K562 (cell line): ENCODE measurements around the gene INPP4B. TPM values are rescaled to one million over a fixed set of nuclear protein-coding genes. Genes with fewer than 3 reads are reported as not detected.

Experiments
- ATAC-seq: fragments of 200-7000 bp; cut with Tn5 transposase; 3 replicates; pipeline ENCODE4 v1.9.1; 2020; ENCODE audit warnings: moderate library complexity
- BruUV-seq: library from RNA; stranded (reverse); fragments of 400-500 nt; replicated peaks from 2 replicates; lab custom pipeline; 2021; lab: Mats Ljungman, UMichigan
- CTCF ChIA-PET: fragments of 300-600 bp; formaldehyde crosslinking; extraction: SDS; loops from one replicate; lab custom pipeline; 2021; ENCODE audit warnings: low intra/inter-chr PET ratio; lab: Yijun Ruan, JAX
- POLR2A ChIA-PET: fragments of 300-600, 350-650 bp; sonication (Branson Sonifier 250); formaldehyde crosslinking; extraction: SDS; loops from one replicate; lab custom pipeline; 2021; ENCODE audit warnings: antibody characterized with exemption, inconsistent platforms; lab: Yijun Ruan, JAX
- DNase-seq, 4 experiments: peaks; one replicate each; pipeline versions ENCODE4 v3.0.0 to v3.0.0-alpha.2; 2011 to 2018; ENCODE audit warnings: low spot score in 3 of 4, mixed read lengths in 3 of 4; ENCODE audit errors: extremely low read depth in 1 of 4
- FAIRE-seq: peaks from 2 replicates; lab custom pipeline; 2011; peaks lifted over from hg19 to GRCh38; lab: Jason Lieb, UNC
- H2AFZ ChIP-seq: 2 replicates; pipeline ENCODE4 v1.6.0; 2011; ENCODE audit warnings: low read depth, low read length, control low read depth, inconsistent platforms
- H3K27ac ChIP-seq: fragments of 200-600 bp; 3 replicates; pipeline ENCODE4 v1.8.0; 2011; ENCODE audit warnings: low read depth, mild to moderate bottlenecking, control low read depth, inconsistent platforms, low read length, moderate library complexity, mixed read lengths; ENCODE audit errors: extremely low read depth
- H3K27me3 ChIP-seq, 2 experiments: fragments of 300-600 bp in 1 of 2; 2 replicates in 1 of 2; 3 replicates in 1 of 2; pipeline versions ENCODE4 v1.6.0 to v1.8.0; 2011; ENCODE audit warnings: inconsistent platforms in 2 of 2, low read length in 2 of 2, mild to moderate bottlenecking in 1 of 2, mixed read lengths in 1 of 2, moderate library complexity in 1 of 2; ENCODE audit not compliant: control insufficient read depth in 2 of 2, insufficient read depth in 2 of 2
- H3K36me3 ChIP-seq: fragments of 300-600 bp; 3 replicates; pipeline ENCODE4 v1.8.0; 2011; ENCODE audit warnings: mild to moderate bottlenecking, low read length, inconsistent platforms; ENCODE audit not compliant: control insufficient read depth, insufficient read depth
- H3K4me1 ChIP-seq, 2 experiments: fragments of 200-600 bp in 1 of 2; replicated peaks in 1 of 2; 2 replicates in 1 of 2; 3 replicates in 1 of 2; pipeline versions ENCODE4 v1.5.1 to v1.8.0; 2011; ENCODE audit warnings: inconsistent platforms in 2 of 2, low read length in 2 of 2, mild to moderate bottlenecking in 1 of 2, mixed read lengths in 1 of 2, moderate library complexity in 1 of 2; ENCODE audit not compliant: control insufficient read depth in 2 of 2, insufficient read depth in 2 of 2
- H3K4me2 ChIP-seq: 2 replicates; pipeline ENCODE4 v1.6.1; 2011; ENCODE audit warnings: low read length, control low read depth, inconsistent platforms, mixed read lengths; ENCODE audit not compliant: insufficient read depth
- H3K4me3 ChIP-seq: fragments of 200-600 bp; sonication (generic), shearing (Covaris generic); 2 replicates; pipeline ENCODE4 v1.5.1; 2016; ENCODE audit warnings: control low read depth, inconsistent platforms
- H3K79me2 ChIP-seq: fragments of 200-600 bp; 3 replicates; pipeline ENCODE4 v1.8.0; 2011; ENCODE audit warnings: low read length, inconsistent platforms; ENCODE audit not compliant: control insufficient read depth, insufficient read depth
- H3K9ac ChIP-seq, 2 experiments: 2 replicates each; pipeline versions ENCODE4 v1.6.0 to v1.6.1; 2011; ENCODE audit warnings: low read depth in 2 of 2, low read length in 2 of 2, control low read depth in 1 of 2, inconsistent platforms in 1 of 2, mild to moderate bottlenecking in 1 of 2, mixed read lengths in 1 of 2; ENCODE audit not compliant: insufficient read depth in 1 of 2
- H3K9me1 ChIP-seq: one replicate; pipeline ENCODE4 v1.6.0; 2011; ENCODE audit warnings: inconsistent platforms, mild to moderate bottlenecking, low read length, moderate library complexity; ENCODE audit not compliant: control insufficient read depth, insufficient read depth
- H3K9me3 ChIP-seq: replicated peaks from 2 replicates; pipeline ENCODE4 v1.5.1; 2011; ENCODE audit warnings: low read depth, low read length, inconsistent platforms; ENCODE audit not compliant: control insufficient read depth, insufficient read depth
- H4K20me1 ChIP-seq: replicated peaks from 2 replicates; pipeline ENCODE4 v1.6.1; 2011; ENCODE audit warnings: low read length, inconsistent platforms, mixed read lengths; ENCODE audit not compliant: control insufficient read depth, insufficient read depth
- COPS2 ChIP-seq: fragments of 450-650 bp; conservative IDR thresholded peaks from 2 replicates; pipeline ENCODE4 v1.6.1; 2016; ENCODE audit warnings: mild to moderate bottlenecking, moderate library complexity
- ERF ChIP-seq: fragments of 450-650 bp; formaldehyde crosslinking; IDR thresholded peaks from 2 replicates; pipeline ENCODE4 v1.4.0; 2020; ENCODE audit warnings: mild to moderate bottlenecking, mixed read lengths
- KLF10 ChIP-seq: fragments of 250-450 bp; sonication (Bioruptor Pico); IDR thresholded peaks from 2 replicates; pipeline ENCODE4 v1.6.1; 2021; ENCODE audit warnings: matching md5 sums
- PHB2 ChIP-seq: fragments of 450-650 bp; IDR thresholded peaks from 2 replicates; pipeline ENCODE4 v1.6.1; 2017; ENCODE audit warnings: low read depth
- PHF8 ChIP-seq: fragments of 200-600 bp; sonication (generic); IDR thresholded peaks from 2 replicates; pipeline ENCODE4 v1.6.1; 2012; ENCODE audit warnings: mixed run types, mild to moderate bottlenecking, inconsistent platforms, low read length, moderate library complexity, borderline replicate concordance
- ZNF589 ChIP-seq: fragments of 200-800 bp; sonication (Bioruptor generic); IDR thresholded peaks from 2 replicates; pipeline ENCODE4 v1.6.1; 2016; ENCODE audit warnings: low read depth, missing genetic modification characterization, missing compliant biosample characterization
- ZSCAN29 ChIP-seq: fragments of 450-650 bp; IDR thresholded peaks from 2 replicates; pipeline ENCODE4 v1.6.1; 2017
- WGBS: fragments of 100-300 bp; shearing (Covaris generic); methylation state at CpG from one replicate; pipeline ENCODE4 v1.1.6; 2016; ENCODE audit warnings: low coverage, mixed read lengths; ENCODE audit not compliant: insufficient coverage; ENCODE audit errors: missing lambda C conversion rate; 5-methylcytosine and 5-hydroxymethylcytosine counted together
- in situ Hi-C: fragments of 300-500 bp; cut with MboI; formaldehyde crosslinking; loops from 4 replicates; pipeline ENCODE4 v1.15.0; 2018; ENCODE audit warnings: inconsistent platforms, mixed read lengths
- intact Hi-C: fragments of 100-400 bp; cut with micrococcal nuclease; formaldehyde crosslinking; loops from 2 replicates; pipeline ENCODE4 v1.14.2; 2022
- polyA plus RNA-seq, 8 experiments: library from polyadenylated mRNA; depleted of rRNA in 4 of 8; stranded (reverse) in 5 of 8; unstranded in 3 of 8; fragments of >200 nt; fragmentation: Nextera tagmentation in 2 of 8; fragmentation: Illumina TruSeq in 1 of 8; extraction: Ambion mirVana in 2 of 8; extraction: Trizol in 1 of 8; gene quantifications; 2 replicates each; pipeline versions ENCODE4 v1.2.1 to v1.2.3, GENCODE V29; 2011 to 2014; ENCODE audit warnings: inconsistent platforms in 1 of 8, missing spikeins in 1 of 8
- total RNA-seq, 7 experiments: library from RNA; depleted of rRNA in 6 of 7; stranded (reverse); fragments of >200 nt in 6 of 7; fragmentation: Illumina TruSeq in 2 of 7; extraction: Trizol in 2 of 7; gene quantifications; 2 replicates each; pipeline versions ENCODE4 v1.2.1 to v1.2.3, GENCODE V29; 2011 to 2021; ENCODE audit warnings: low replicate concordance in 1 of 7

Gene INPP4B
- total and polyA plus RNA-seq, 9 of the 15 experiments (the other 6 are each of a cell fraction or from before 2014, with no cell fraction given), result 0.04 to 0.11 TPM; not detected in 7

GRCh38 chr4:142101401-142101800 is 744.7 kb downstream of the INPP4B start:
- H3K27ac ChIP-seq, result no peak overlapping the region
- H3K4me1 ChIP-seq, result no peaks in the 10 kb centered on the region
- no peak for TF ChIP-seq PHF8
- TF ChIP-seq KLF10 (CRISPR knock-in tag), result no peak
- no peak for TF ChIP-seq PHB2
- no peak for TF ChIP-seq ZNF589 (CRISPR knock-in tag)
- TF ChIP-seq COPS2, result no peak
- TF ChIP-seq ZSCAN29, result no peak
- no peak for DNase-seq
- WGBS, result 0% methylated on average over 1 of the region's 1 CpG
- H3K9me3 ChIP-seq, result no peaks in the 10 kb centered on the region
- no peak for FAIRE-seq
- H3K27me3 ChIP-seq, result no peaks in the 10 kb centered on the region
- H3K9ac ChIP-seq, result no peak overlapping the region
- ChIA-PET CTCF (no interaction called here), POLR2A (no interaction called here)
- H3K4me2 ChIP-seq, result no peak overlapping the region
- in situ Hi-C loops, result no loop called here
- no peaks in the 10 kb centered on the region for H4K20me1 ChIP-seq
- no peak overlapping the region for H3K4me3 ChIP-seq
- H3K36me3 ChIP-seq, result no peaks in the 10 kb centered on the region
- no peaks in the 10 kb centered on the region for H3K79me2 ChIP-seq
- no peak overlapping the region for H2AFZ ChIP-seq
- H3K9me1 ChIP-seq, result no peaks in the 10 kb centered on the region
- no peak for ATAC-seq
- BruUV-seq, result no TSS peak
- intact Hi-C loops, result no loop called here

GRCh38 chr4:142100941-142101340 is 745.2 kb downstream of the INPP4B start:
- Histone ChIP-seq H3K4me1 (no peaks in the 10 kb centered on the region), H3K9ac (no peak overlapping the region), H3K4me2 (no peak overlapping the region), H3K27me3 (no peaks in the 10 kb centered on the region), H3K4me3 (no peak overlapping the region), H3K79me2 (no peaks in the 10 kb centered on the region), H3K27ac (no peak overlapping the region), H3K9me3 (no peaks in the 10 kb centered on the region), H3K36me3 (no peaks in the 10 kb centered on the region)
- DNase-seq, result no peak
- no peak for ATAC-seq
- intact Hi-C loops, result no loop called here
- TF ChIP-seq ERF (CRISPR knock-in tag), result no peak
- TF ChIP-seq, all 486 proteins: peak for 0
- ChIA-PET POLR2A (no interaction called here), CTCF (no interaction called here)
- H2AFZ ChIP-seq, result no peak overlapping the region
- no peak for FAIRE-seq
- in situ Hi-C loops, result no loop called here
- no peaks in the 10 kb centered on the region for H3K9me1 ChIP-seq
- no peaks in the 10 kb centered on the region for H4K20me1 ChIP-seq
- no TSS peak for BruUV-seq
